GM12878 (cell line): Measurements from ENCODE around the gene DPPA4.

Experiments used
- ATF7 ChIP-seq: fragments of 450-650 bp; IDR thresholded peaks from 2 replicates; pipeline ENCODE4 v1.6.1; 2016; ENCODE audit warnings: low read depth, mild to moderate bottlenecking
- CHD4 ChIP-seq: fragments of 200-600 bp; sonication (generic); IDR thresholded peaks from 2 replicates; pipeline ENCODE4 v1.6.1; 2016; ENCODE audit warnings: mild to moderate bottlenecking
- FOS ChIP-seq: IDR thresholded peaks from 3 replicates; pipeline ENCODE4 v1.6.1; 2011; ENCODE audit warnings: borderline replicate concordance; ENCODE audit not compliant: insufficient read length; ENCODE audit errors: extremely low read depth
- MYC ChIP-seq: IDR thresholded peaks from 2 replicates; pipeline ENCODE4 v1.6.1; 2011; ENCODE audit warnings: mild to moderate bottlenecking, low read length, moderate library complexity, inconsistent platforms; ENCODE audit not compliant: insufficient read depth, insufficient replicate concordance, insufficient read length, severe bottlenecking
- NR2C2 ChIP-seq: IDR thresholded peaks from 2 replicates; pipeline ENCODE4 v1.6.1; 2011; ENCODE audit warnings: borderline replicate concordance, low read depth; ENCODE audit not compliant: control insufficient read depth, insufficient read length
- POLR2A ChIP-seq: IDR thresholded peaks from 2 replicates; pipeline ENCODE4 v1.6.1; 2011; ENCODE audit warnings: low read depth, mild to moderate bottlenecking, low read length
- POLR2AphosphoS5 ChIP-seq: IDR thresholded peaks from 2 replicates; pipeline ENCODE4 v1.6.1; 2011; ENCODE audit warnings: mild to moderate bottlenecking, low read length, inconsistent platforms
- RAD21 ChIP-seq: IDR thresholded peaks from 2 replicates; pipeline ENCODE4 v1.6.1; 2011; ENCODE audit warnings: mild to moderate bottlenecking, low read depth, low read length, moderate library complexity; ENCODE audit not compliant: insufficient read depth
- SP1 ChIP-seq: IDR thresholded peaks from one replicate; pipeline ENCODE4 v1.6.1; 2011; ENCODE audit warnings: low read depth, low read length
- TF ChIP-seq, protein P1 (sequence below), 3 experiments: IDR thresholded peaks in 2 of 3; conservative IDR thresholded peaks in 1 of 3; 2 replicates each; pipeline ENCODE4 v1.5.1; 2011; ENCODE audit warnings: low read depth in 3 of 3, low read length in 3 of 3, mild to moderate bottlenecking in 3 of 3, control low read depth in 2 of 3, moderate library complexity in 2 of 3, inconsistent platforms in 1 of 3, mixed read lengths in 1 of 3; ENCODE audit not compliant: control insufficient read depth in 2 of 3, insufficient read depth in 1 of 3; ENCODE audit errors: extremely low read depth in 1 of 3
- TF ChIP-seq, protein P2 (sequence below): fragments of 450-650 bp; IDR thresholded peaks from 2 replicates; pipeline ENCODE4 v1.6.1; 2017; ENCODE audit warnings: borderline replicate concordance
- TF ChIP-seq, protein P3 (sequence below): fragments of 450-650 bp; IDR thresholded peaks from 2 replicates; pipeline ENCODE4 v1.6.1; 2017; ENCODE audit warnings: mild to moderate bottlenecking, moderate library complexity

DNA sequence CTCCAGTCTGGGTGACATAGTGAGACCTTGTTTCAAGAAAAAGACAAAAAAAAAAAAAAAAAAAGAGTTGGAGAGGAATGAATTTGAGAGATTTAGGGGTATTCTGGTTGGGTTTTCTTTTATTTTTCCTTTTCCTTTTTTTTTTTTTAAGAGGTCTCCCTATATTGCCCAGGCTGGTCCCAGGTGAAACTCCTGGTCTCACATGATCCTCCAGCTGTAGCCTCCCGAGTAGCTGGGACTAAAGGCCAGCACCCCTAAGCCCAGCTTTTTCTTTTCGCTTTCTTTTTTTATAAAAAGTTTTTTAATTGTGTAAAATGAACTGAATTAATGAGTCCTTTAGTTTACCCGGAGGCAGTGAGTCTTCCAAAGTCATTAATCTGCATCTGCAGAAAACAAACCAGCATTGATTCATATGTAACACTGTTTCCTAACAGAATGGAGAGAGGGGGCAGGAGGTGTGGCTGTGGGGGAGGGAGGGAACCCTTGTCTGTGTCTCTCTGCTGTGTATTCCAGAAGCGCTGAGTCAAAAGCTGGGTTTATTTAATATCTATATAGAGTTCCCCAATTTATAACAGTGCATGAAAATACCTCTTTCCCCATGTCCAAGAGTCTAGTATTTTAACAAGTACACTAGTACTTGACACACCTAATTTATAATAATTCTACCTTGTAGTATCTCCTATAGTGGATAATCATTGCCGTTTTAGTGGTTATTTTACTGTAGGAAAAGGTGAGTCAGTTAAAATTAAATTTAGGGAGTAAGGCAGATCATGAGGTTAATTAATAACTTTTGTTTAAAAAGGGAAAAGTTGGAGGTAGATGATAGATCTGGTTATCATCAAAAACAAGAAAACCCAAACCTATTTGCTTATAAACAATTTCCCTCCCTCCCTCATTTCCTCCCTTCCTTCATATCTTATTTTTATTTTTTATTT is 2.6 kb upstream of the DPPA4 start:
- no peak for TF ChIP-seq POLR2AphosphoS5
- TF ChIP-seq, protein P1, sequence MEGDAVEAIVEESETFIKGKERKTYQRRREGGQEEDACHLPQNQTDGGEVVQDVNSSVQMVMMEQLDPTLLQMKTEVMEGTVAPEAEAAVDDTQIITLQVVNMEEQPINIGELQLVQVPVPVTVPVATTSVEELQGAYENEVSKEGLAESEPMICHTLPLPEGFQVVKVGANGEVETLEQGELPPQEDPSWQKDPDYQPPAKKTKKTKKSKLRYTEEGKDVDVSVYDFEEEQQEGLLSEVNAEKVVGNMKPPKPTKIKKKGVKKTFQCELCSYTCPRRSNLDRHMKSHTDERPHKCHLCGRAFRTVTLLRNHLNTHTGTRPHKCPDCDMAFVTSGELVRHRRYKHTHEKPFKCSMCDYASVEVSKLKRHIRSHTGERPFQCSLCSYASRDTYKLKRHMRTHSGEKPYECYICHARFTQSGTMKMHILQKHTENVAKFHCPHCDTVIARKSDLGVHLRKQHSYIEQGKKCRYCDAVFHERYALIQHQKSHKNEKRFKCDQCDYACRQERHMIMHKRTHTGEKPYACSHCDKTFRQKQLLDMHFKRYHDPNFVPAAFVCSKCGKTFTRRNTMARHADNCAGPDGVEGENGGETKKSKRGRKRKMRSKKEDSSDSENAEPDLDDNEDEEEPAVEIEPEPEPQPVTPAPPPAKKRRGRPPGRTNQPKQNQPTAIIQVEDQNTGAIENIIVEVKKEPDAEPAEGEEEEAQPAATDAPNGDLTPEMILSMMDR (IDR thresholded peaks at IDR 0.05 in 2 of 3, conservative IDR thresholded peaks at IDR 0.05 in 1 of 3; ENCODE audit: control insufficient read depth in 2 of 3, extremely low read depth in 1 of 3, insufficient read depth in 1 of 3, low read depth in 3 of 3, low read length in 3 of 3) = no peak
- TF ChIP-seq FOS = no peak
- no peak for TF ChIP-seq MYC
- TF ChIP-seq RAD21 = no peak
- TF ChIP-seq SP1 = no peak
- TF ChIP-seq POLR2A = no peak
- no peak for TF ChIP-seq ATF7
- no peak for TF ChIP-seq CHD4
- TF ChIP-seq, protein P2, sequence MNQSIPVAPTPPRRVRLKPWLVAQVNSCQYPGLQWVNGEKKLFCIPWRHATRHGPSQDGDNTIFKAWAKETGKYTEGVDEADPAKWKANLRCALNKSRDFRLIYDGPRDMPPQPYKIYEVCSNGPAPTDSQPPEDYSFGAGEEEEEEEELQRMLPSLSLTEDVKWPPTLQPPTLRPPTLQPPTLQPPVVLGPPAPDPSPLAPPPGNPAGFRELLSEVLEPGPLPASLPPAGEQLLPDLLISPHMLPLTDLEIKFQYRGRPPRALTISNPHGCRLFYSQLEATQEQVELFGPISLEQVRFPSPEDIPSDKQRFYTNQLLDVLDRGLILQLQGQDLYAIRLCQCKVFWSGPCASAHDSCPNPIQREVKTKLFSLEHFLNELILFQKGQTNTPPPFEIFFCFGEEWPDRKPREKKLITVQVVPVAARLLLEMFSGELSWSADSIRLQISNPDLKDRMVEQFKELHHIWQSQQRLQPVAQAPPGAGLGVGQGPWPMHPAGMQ = no peak
- TF ChIP-seq, protein P3, sequence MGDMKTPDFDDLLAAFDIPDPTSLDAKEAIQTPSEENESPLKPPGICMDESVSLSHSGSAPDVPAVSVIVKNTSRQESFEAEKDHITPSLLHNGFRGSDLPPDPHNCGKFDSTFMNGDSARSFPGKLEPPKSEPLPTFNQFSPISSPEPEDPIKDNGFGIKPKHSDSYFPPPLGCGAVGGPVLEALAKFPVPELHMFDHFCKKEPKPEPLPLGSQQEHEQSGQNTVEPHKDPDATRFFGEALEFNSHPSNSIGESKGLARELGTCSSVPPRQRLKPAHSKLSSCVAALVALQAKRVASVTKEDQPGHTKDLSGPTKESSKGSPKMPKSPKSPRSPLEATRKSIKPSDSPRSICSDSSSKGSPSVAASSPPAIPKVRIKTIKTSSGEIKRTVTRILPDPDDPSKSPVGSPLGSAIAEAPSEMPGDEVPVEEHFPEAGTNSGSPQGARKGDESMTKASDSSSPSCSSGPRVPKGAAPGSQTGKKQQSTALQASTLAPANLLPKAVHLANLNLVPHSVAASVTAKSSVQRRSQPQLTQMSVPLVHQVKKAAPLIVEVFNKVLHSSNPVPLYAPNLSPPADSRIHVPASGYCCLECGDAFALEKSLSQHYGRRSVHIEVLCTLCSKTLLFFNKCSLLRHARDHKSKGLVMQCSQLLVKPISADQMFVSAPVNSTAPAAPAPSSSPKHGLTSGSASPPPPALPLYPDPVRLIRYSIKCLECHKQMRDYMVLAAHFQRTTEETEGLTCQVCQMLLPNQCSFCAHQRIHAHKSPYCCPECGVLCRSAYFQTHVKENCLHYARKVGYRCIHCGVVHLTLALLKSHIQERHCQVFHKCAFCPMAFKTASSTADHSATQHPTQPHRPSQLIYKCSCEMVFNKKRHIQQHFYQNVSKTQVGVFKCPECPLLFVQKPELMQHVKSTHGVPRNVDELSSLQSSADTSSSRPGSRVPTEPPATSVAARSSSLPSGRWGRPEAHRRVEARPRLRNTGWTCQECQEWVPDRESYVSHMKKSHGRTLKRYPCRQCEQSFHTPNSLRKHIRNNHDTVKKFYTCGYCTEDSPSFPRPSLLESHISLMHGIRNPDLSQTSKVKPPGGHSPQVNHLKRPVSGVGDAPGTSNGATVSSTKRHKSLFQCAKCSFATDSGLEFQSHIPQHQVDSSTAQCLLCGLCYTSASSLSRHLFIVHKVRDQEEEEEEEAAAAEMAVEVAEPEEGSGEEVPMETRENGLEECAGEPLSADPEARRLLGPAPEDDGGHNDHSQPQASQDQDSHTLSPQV = no peak
- TF ChIP-seq NR2C2 = no peak
